Tibial nerve (tissue), 4 donors: ENCODE results near the gene ADRB1.

Experiments
- CTCF ChIP-seq, 5 experiments: fragments of 200-600 bp in 3 of 5; fragments of 450-650 bp in 2 of 5; sonication (generic) in 3 of 5; IDR thresholded peaks; one replicate each; pipeline ENCODE4 v1.5.1; 2016 to 2019; ENCODE audit warnings: antibody characterized with exemption in 5 of 5, mild to moderate bottlenecking in 3 of 5, moderate library complexity in 2 of 5
- EP300 ChIP-seq, 2 donors: sonication (generic); formaldehyde crosslinking; IDR thresholded peaks; one replicate each; pipeline ENCODE4 v1.6.1; 2017; ENCODE audit warnings: antibody characterized with exemption in 2 of 2, mild to moderate bottlenecking in 1 of 2

- TF ChIP-seq CTCF (IDR thresholded peaks at IDR 0.05) (no peak), EP300 (IDR thresholded peaks at IDR 0.05) (peak in 1 of 2 donors; percentile 23)
These were observed 46.2 kb upstream of the ADRB1 start for GRCh38 chr10:113997428-113997827.
